Loucy (cell line): ENCODE data around the gene GPR137.

Experiments used
- H2AFZ ChIP-seq: fragments of 200-600 bp; sonication (generic); 2 replicates; pipeline ENCODE4 v1.6.0; 2016; ENCODE audit warnings: antibody characterized with exemption, mild to moderate bottlenecking, low read length, moderate library complexity
- H3F3A ChIP-seq: fragments of 200-600 bp; 2 replicates; pipeline ENCODE4 v1.6.0; 2016; ENCODE audit warnings: antibody characterized with exemption, low read depth, mild to moderate bottlenecking
- H3K27me3 ChIP-seq: fragments of 200-600 bp; sonication (generic); 2 replicates; pipeline ENCODE4 v1.6.1; 2014; ENCODE audit warnings: low read length, mild to moderate bottlenecking; ENCODE audit not compliant: insufficient read depth, poor library complexity, severe bottlenecking
- H3K36me3 ChIP-seq: fragments of 200-600 bp; sonication (generic); 2 replicates; pipeline ENCODE4 v1.6.1; 2016; ENCODE audit warnings: low read length; ENCODE audit not compliant: insufficient read depth
- H3K4me1 ChIP-seq: fragments of 200-600 bp; sonication (generic); 2 replicates; pipeline ENCODE4 v1.5.1; 2014; ENCODE audit warnings: low read length, mild to moderate bottlenecking; ENCODE audit not compliant: insufficient read depth, poor library complexity, severe bottlenecking
- H3K4me2 ChIP-seq: fragments of 200-600 bp; sonication (generic); 2 replicates; pipeline ENCODE4 v1.6.0; 2014; ENCODE audit warnings: antibody characterized with exemption, low read length, low read depth, mild to moderate bottlenecking; ENCODE audit not compliant: poor library complexity, severe bottlenecking
- H3K4me3 ChIP-seq: fragments of 200-600 bp; sonication (generic); 2 replicates; pipeline ENCODE4 v1.5.1; 2014; ENCODE audit warnings: low read length, mild to moderate bottlenecking, mixed read lengths; ENCODE audit not compliant: poor library complexity, severe bottlenecking
- H3K79me2 ChIP-seq: fragments of 200-600 bp; sonication (generic); 2 replicates; pipeline ENCODE4 v1.6.1; 2014; ENCODE audit warnings: low read length; ENCODE audit not compliant: insufficient read depth
- H3K9ac ChIP-seq: fragments of 200-600 bp; sonication (generic); 2 replicates; pipeline ENCODE4 v1.6.0; 2014; ENCODE audit warnings: mild to moderate bottlenecking, low read depth, low read length, moderate library complexity; ENCODE audit not compliant: poor library complexity, severe bottlenecking
- H3K9me2 ChIP-seq: fragments of 200-600 bp; sonication (generic); replicated peaks from 2 replicates; pipeline ENCODE4 v1.6.1; 2016; ENCODE audit warnings: low read depth, low read length, mixed read lengths
- H3K9me3 ChIP-seq: fragments of 200-600 bp; sonication (generic); 2 replicates; pipeline ENCODE4 v1.6.1; 2014; ENCODE audit warnings: mild to moderate bottlenecking, antibody characterized with exemption, low read length, low read depth; ENCODE audit not compliant: insufficient read depth
- H4K20me1 ChIP-seq: fragments of 200-600 bp; sonication (generic); 2 replicates; pipeline ENCODE4 v1.6.0; 2014; ENCODE audit warnings: antibody characterized with exemption, low read length, mild to moderate bottlenecking; ENCODE audit not compliant: insufficient read depth, poor library complexity, severe bottlenecking
- EZH2phosphoT487 ChIP-seq: fragments of 200-600 bp; IDR thresholded peaks from 2 replicates; pipeline ENCODE4 v1.6.1; 2018; ENCODE audit warnings: antibody characterized with exemption, mild to moderate bottlenecking, moderate library complexity, borderline replicate concordance
- TF ChIP-seq, protein P1 (sequence below): fragments of 200-600 bp; sonication (generic); conservative IDR thresholded peaks from 2 replicates; pipeline ENCODE4 v1.5.1; 2014; ENCODE audit warnings: mild to moderate bottlenecking, antibody characterized with exemption, low read length

The GPR137 gene

GRCh38 chr11:64241241-64241490 lies 44.5 kb upstream of the GPR137 start:
- TF ChIP-seq EZH2phosphoT487 = no peak
- TF ChIP-seq, protein P1, sequence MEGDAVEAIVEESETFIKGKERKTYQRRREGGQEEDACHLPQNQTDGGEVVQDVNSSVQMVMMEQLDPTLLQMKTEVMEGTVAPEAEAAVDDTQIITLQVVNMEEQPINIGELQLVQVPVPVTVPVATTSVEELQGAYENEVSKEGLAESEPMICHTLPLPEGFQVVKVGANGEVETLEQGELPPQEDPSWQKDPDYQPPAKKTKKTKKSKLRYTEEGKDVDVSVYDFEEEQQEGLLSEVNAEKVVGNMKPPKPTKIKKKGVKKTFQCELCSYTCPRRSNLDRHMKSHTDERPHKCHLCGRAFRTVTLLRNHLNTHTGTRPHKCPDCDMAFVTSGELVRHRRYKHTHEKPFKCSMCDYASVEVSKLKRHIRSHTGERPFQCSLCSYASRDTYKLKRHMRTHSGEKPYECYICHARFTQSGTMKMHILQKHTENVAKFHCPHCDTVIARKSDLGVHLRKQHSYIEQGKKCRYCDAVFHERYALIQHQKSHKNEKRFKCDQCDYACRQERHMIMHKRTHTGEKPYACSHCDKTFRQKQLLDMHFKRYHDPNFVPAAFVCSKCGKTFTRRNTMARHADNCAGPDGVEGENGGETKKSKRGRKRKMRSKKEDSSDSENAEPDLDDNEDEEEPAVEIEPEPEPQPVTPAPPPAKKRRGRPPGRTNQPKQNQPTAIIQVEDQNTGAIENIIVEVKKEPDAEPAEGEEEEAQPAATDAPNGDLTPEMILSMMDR = no peak
- peaks cover 46% of the 10 kb centered on the region for H3K79me2 ChIP-seq
- H3K27me3 ChIP-seq = no peaks in the 10 kb centered on the region
- H3K9me3 ChIP-seq = no peaks in the 10 kb centered on the region
- H3K36me3 ChIP-seq = peaks cover 11% of the 10 kb centered on the region; the same call in 1 of the 2 replicates
- H3K4me2 ChIP-seq = peak overlapping the region; percentile 92
- peak overlapping the region; percentile 86 for H3K9ac ChIP-seq
- H2AFZ ChIP-seq = peak overlapping the region; percentile 56
- H3K4me1 ChIP-seq = peaks cover 33% of the 10 kb centered on the region
- H3K9me2 ChIP-seq = no peaks in the 10 kb centered on the region
- H4K20me1 ChIP-seq = peaks cover 31% of the 10 kb centered on the region
- H3F3A ChIP-seq = peaks cover 5% of the 10 kb centered on the region; the same call in 1 of the 2 replicates
- peak overlapping the region; percentile 92 for H3K4me3 ChIP-seq

- H2AFZ ChIP-seq = peak overlapping the region; percentile 41; the same call in 1 of the 2 replicates
- H3F3A ChIP-seq = peaks cover 5% of the 10 kb centered on the region; the same call in 1 of the 2 replicates
- no peaks in the 10 kb centered on the region for H3K27me3 ChIP-seq
- H4K20me1 ChIP-seq = peaks cover 31% of the 10 kb centered on the region
- no peaks in the 10 kb centered on the region for H3K9me3 ChIP-seq
- H3K9ac ChIP-seq = peak overlapping the region; percentile 86
- peaks cover 48% of the 10 kb centered on the region for H3K79me2 ChIP-seq
- peak overlapping the region; percentile 91 for H3K4me2 ChIP-seq
- H3K4me1 ChIP-seq = peaks cover 33% of the 10 kb centered on the region
- H3K9me2 ChIP-seq = no peaks in the 10 kb centered on the region
- peaks cover 11% of the 10 kb centered on the region; the same call in 1 of the 2 replicates for H3K36me3 ChIP-seq
- peak overlapping the region; percentile 92 for H3K4me3 ChIP-seq
- TF ChIP-seq, protein P1 = no peak
- no peak for TF ChIP-seq EZH2phosphoT487
Measured at GRCh38 chr11:64241491-64242374, 43.9 kb upstream of the GPR137 start.

DNA sequence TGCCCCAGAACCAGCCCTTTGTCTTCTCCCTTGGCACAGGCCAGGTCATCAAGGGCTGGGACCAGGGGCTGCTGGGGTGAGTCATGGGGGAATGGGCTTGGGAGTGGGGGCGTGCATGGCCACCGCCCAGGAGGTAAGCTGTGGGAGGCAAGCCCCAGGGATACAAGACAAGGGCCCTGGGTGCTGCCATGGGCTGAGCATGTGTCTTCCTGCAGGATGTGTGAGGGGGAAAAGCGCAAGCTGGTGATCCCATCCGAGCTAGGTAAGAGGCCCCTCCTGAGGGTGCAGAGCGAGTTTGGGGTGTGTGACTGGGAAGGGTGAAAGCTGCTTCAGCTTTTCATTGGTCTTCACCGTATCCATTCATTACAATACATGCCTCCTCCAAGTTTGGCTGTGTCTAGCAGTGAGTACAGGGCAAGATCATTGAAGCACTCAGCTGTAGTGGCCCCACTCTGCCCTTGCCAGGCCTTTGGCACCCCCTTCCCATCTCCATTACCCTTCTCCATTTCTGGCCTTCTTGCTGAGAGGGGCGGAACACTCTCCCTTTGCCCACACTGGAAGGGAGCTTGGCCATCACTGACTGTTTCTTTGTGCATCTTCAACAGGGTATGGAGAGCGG lies 42.3 kb upstream of the GPR137 start:
- Histone ChIP-seq H3F3A (peaks cover 8% of the 10 kb centered on the region; the same call in 1 of the 2 replicates), H3K9ac (peak overlapping the region; percentile 29), H3K79me2 (peaks cover 48% of the 10 kb centered on the region), H2AFZ (no peak overlapping the region), H3K4me2 (peak overlapping the region; percentile 84), H3K9me3 (no peaks in the 10 kb centered on the region), H3K4me3 (no peak overlapping the region), H4K20me1 (peaks cover 31% of the 10 kb centered on the region), H3K27me3 (no peaks in the 10 kb centered on the region), H3K4me1 (peaks cover 37% of the 10 kb centered on the region), H3K9me2 (no peaks in the 10 kb centered on the region), H3K36me3 (peaks cover 11% of the 10 kb centered on the region; the same call in 1 of the 2 replicates)
- TF ChIP-seq EZH2phosphoT487 = no peak
- TF ChIP-seq, protein P1 = no peak
